ENCODE measurements around the gene NLK.
"Not testable (repeated sequence)": the region's sequence is repeated elsewhere in the genome, so short reads cannot be mapped to it uniquely, and the experiment has no call there.

Gene NLK

DNA sequence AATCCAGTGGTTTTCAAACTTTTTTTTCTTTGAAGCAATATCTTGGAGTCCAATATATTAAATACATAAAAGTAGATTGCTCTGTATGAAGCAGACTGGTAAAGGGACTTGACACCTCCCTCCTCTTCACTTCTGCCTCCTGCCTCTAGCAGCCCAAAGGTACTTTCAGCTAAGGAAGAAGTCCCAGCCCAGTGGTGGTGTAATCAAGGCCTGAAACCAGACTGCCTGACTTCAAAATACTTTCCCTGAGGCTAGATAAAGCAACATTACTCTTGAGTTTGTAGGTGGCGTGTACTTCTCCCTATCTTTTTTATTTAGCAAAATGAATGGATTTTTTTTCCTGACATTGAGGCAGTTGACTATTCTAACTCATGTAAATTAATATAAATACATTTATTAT lies 154.2 kb downstream of the NLK start:
- DNase-seq (ENCODE audit: low spot score), result no peak

DNA sequence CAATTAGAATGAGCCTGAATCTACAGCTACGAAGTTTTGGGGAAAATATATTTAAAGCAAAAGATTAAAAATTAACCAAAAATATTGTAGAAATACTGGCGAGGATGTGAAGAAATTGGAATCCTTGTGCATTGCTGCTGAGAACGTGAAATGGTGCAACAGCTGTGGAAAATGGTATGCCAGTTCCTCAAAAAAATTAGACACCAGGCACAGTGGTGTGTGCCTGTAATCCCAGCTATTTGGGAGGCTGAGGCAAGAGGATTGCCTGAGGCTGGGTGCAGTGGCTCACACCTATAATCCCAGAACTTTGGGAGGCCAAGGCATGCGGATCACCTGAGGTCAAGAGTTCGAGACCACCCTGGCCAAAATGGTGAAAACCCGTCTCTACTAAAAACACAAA lies 156.6 kb downstream of the NLK start:
- DNase-seq (ENCODE audit: low spot score), result no peak

DNA sequence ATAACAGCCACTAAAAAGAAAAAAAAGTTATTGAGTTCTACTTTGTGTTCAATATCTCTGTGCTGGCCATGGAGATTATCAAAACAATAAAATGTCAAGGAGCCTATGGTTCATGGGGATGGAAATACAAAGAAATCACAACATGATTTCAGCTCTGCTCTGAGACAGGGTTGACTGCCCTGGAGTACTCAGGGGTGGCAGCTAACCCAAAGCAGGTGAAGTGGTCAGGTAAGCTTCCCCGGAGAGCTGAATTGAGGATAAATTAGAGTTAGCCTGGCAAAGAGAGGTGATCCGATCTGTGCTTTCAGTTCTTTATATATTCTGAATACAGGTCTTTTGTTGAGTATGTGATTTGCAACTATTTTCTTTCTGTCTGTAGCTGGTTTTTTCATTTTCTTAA lies 157.3 kb downstream of the NLK start:
- no peak for DNase-seq (ENCODE audit: low spot score)

DNA sequence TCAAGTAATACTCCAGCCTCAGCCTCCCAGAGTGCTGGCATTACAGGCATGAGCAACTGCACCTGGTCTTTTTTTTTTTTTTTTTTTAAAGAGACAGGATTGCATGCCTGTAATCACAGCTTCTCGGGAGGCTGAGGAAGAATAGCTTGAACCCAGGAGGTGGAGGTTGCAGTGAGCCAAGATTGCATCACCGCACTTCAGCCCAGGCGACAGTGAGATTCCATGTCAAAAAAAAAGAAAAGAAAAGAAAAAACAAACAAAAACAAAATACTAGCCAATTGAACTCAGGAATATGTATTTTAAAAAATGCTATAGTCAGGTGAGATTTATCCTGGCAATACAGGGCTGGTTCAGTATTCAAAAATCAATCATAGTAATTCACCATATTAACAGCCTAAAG lies 158.8 kb downstream of the NLK start:
- DNase-seq (ENCODE audit: low spot score), result no peak

DNA sequence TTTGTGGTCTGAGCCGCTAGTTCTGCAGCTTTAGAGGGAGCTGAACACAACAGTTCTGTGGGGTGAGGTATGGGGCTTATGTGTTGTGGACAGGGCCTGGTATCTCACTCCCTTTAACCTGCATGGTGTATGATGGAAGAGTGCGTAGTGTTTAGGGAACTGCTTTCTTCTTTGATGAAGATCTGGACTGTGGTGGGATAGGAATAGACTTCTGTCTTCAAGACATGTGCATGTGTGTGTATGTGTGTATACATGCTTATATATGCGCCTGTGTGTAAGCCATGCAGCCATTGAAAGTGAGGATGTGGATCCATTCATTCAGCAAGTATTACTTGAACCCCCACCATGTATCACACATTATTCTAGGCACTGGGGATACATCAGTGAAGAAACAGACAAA lies 161.8 kb downstream of the NLK start:
- DNase-seq (ENCODE audit: low spot score), result no peak

DNA sequence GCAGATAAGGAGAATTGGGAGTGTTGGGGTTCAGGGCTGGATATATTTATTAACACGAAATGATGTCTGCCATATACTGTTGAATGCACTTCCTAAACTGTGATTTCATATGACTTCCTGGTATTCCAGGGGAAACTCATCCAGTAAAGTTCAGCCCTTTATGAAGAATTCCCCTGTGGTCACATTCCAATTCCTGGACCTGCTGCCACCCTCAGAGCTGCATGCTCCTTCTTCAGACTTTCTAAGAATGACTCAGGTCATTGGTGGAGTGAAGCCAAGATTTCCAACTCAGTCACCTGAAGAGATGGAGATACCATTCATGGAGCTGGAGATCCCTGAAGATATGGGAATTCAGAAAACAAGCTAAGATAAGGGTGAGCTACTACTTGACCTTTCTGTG lies 162.3 kb downstream of the NLK start:
- no peak for DNase-seq (ENCODE audit: low spot score)

DNA sequence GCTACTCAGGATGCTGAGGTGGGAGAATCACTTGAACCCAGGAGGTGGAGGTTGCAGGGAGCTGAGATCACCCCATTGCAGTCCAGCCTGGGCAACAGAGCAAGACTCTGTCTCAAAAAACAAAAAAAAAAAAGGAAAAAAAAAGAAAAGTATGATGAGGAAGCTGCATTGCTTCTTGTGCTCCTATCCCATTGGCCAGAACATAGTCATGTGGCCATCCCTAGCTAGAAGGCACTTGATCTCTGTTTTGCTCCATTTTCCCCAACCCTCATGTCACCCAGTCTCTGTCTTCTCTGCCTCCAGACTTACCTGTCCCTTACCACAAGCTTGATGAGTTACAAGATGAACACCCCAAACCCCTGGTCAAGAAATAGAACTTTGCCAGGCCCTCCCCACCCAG lies 163.8 kb downstream of the NLK start:
- DNase-seq (ENCODE audit: low spot score), result no peak

DNA sequence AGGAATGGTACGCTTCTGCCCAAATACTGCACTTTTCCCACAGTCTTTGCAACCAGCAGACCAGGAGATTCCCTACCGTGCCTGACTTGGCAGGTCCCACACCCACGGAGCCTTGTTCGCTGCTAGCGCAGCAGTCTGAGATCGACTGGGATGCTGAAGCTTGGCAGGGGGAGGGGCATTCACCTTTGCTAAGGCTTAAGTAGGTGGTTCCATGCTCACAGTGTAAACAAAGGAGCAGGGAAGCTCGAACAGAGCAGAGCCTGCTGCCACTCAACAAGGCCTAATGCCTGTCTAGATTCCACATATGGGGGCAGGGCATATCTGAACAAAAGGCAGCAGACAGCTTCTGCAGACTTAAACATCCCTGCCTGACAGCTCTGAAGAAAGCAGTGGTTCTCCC lies 169.3 kb downstream of the NLK start:
- DNase-seq (ENCODE audit: low spot score), result no peak

DNA sequence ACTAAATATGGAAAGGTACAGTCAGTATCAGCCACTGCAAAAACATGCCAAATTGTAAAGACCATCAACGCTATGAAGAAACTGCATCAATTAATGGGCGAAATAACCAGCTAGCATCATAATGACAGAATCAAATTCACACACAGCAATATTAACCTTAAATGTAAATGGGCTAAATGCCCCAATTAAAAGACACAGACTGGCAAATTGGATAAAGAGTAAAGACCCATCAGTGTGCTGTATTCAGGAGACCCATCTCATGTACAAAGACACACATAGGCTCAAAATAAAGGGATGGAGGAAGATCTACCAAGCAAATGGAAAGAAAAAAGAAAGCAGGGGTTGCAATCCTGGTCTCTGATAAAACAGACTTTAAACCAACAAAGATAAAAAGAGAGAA lies 171.1 kb downstream of the NLK start:
- DNase-seq (ENCODE audit: low spot score), result not testable (repeated sequence)

DNA sequence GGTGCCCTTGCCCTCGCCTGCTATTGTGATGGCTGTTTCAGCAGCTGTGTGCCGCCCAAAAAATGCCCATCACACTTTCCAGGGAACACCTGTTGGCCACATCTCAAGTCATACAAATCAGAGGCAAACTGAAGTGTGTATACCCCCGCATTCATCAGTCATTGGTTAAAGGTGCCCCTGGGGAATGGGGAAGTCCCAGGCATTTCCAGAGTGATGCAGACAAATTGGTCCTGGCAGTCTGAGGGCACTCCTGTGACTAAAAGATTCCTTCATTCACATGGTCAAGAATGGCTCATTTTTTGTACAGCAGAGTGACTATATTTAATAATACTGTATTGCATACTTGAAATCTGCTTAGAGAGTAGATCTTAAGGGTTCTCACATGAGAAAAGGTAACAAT lies 173.6 kb downstream of the NLK start:
- no peak for DNase-seq (ENCODE audit: low spot score)

DNA sequence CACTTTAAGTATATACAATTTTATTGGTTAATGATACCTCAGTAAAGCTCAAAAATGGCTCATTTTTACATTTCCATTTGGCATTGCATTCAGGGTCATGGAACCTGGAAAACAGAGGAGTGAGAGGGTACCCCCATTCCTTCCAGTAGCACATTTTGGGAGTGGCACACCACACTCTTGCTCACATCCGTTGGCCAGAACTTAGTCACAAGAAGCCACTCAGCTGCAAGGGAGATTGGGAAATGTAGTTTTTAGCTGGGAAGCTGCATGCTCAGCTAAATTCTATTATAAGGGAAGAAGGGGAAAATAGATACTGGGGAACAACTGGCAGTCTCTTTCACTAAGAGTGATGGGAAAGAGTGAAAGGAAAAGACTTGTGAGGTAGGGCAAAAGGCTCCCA lies 174.1 kb downstream of the NLK start:
- no peak for DNase-seq (ENCODE audit: low spot score)

DNA sequence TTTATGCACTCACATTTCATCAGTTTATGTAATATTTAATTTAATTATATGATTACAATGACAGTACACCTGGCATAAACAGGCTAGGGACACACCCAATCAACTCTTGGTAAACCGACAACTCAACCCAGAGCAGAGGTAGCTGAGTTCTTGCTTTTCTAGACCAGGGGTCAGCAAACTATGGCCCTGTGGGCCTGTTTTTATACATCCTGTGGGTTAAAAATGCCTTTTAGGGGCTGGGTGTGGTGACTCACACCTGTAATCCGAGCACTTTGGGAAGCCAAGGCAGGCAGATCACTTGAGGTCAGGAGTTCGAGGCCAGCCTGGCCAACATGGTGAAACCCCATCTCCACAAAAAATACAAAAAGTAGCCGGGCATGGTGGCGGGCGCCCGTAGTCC lies 177.3 kb downstream of the NLK start:
- DNase-seq (ENCODE audit: low spot score), result no peak

DNA sequence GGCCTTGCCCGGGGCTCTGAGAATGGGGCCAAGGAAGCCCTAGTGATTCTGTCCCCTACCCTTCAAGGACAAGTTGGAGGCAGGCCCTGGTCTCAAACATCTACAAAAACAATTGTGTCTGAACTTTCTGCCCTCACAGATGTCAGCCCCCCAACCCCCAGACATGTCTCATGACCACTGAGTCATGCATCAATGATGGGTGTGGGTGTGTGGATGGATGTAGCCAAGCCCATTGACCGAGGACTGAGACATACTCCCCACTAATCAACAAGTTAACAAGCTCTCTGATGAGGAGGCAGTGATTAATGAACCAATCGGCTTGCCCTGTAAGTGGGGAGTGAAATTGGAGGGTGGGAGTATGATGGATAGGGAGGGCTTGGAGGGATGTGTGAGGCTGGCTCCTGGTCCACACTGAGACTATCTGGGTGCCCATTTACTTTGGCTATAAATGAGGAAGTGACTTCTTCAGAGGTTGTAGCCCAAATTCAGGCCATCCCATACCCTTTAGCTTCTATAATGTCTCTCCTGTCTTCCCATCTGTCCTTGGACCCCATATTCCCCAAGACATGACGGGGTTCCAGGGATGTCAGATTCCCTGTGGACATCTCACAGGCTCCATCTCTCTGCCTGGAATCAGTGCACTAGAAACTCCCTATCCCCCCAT lies 179.4 kb downstream of the NLK start:
- DNase-seq (ENCODE audit: low spot score), result no peak

DNA sequence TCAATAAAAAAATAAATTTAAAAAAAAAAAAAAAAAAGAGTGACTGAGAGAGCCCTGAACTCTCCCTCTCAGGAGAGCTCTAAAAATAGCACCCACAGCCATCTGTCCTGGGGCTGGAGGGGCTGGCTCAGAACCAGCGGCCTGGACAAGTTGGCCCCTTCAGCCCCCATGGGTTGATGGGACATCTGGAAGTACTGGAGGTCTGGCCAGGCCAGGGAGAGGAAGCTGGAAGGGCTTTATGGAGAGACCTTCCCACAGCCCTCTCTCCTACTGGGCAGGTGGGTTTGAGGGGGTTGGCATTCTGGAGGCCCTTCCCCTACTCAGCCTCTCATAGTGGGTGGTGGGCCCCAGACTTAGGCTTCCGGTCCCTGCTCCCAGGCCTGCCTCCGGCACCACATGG lies 182.8 kb downstream of the NLK start:
- DNase-seq (ENCODE audit: low spot score), result no peak

DNA sequence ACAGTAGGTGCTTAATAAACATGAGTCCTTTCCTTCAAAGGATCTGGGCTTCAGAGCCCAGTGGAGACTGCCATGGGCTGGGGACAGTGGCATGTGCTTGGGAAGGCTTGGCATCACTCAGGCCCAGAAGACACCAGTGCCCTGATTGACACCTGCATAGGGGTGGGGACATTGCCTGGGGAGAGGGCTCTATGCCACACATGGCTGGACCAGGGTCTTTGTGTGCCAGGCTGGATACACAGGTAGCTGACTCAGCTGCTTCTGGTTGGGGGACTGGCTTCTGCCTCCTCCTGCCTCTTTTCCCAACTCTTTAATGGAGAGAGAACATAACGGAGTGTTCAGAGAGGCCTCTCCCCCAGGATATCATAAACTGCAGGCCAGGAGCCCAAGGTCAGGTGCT lies 183.4 kb downstream of the NLK start:
- DNase-seq (ENCODE audit: low spot score), result no peak

DNA sequence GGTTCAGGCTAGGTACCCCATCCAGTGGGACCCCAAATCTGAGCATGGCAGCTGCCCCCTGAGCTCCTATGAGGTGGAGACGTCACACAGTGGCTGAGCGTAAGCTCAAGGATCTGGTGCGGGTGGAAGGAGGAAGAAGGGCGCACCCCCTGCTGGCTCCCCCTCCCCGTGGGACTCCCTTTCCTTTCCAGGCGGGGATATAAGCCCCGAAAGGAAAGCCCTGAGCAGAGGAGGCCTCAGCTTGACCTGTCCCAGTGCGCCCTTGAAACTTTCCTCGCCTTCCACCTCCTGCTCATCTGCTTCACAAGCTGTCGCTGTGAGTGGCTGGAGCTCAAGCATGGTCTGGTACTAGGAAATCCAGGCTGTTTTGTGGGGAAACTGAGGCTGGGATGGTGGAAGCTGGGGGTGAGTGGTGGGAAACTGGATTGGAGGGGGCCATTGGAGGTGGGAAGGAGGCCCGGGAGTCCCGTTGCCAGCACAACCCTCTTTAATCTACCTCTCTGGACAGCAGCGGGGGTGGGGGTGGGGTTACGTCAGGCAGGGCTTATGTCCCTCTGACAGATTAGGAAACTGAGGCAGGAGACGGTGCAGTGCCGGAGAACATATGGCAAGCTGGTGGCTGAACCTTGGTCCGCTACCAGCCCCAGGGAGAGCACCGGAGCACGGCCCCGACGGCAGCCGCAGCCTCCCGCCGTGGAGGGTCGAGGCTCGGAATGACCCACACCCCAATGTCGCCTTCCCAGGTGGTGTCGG lies 184.3 kb downstream of the NLK start:
- DNase-seq (ENCODE audit: low spot score), result no peak

DNA sequence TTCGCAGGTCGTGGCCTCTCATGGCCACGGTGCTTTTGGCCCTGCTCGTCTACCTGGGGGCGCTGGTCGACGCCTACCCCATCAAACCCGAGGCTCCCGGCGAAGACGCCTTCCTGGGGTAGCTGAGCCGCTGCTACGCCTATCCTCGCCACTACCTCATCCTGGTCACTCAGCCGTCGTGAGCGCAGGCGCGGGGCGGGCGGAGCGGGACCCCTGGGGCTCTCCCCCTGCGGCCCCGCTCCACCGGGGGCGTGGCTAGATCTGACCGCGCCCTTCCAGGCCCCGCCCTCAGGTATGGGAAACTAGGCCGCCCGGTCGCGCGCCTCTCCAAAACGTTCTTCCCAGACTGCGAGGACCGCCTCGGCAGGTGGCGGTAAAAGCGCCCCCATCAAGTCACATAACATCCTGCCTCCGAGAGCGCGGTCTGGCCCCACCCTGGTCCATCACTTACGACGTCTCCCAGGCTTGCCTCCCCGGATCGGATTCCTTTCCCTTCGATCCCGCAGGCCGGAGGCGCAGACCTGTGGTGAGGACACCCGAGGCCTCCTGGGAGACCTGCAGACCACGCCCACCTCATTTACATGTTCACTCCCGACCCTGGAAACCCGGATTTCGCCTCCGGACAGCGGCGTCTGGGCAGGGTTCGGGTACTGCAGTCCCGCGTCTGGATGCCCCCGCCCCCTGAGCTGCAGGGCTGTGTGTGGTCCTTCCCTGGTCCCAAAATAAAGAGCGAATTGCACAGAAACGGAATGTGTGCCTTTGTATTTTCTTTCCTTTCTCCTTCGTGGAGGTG lies 185.0 kb downstream of the NLK start:
- peak; percentile 38 for DNase-seq (ENCODE audit: low spot score)

DNA sequence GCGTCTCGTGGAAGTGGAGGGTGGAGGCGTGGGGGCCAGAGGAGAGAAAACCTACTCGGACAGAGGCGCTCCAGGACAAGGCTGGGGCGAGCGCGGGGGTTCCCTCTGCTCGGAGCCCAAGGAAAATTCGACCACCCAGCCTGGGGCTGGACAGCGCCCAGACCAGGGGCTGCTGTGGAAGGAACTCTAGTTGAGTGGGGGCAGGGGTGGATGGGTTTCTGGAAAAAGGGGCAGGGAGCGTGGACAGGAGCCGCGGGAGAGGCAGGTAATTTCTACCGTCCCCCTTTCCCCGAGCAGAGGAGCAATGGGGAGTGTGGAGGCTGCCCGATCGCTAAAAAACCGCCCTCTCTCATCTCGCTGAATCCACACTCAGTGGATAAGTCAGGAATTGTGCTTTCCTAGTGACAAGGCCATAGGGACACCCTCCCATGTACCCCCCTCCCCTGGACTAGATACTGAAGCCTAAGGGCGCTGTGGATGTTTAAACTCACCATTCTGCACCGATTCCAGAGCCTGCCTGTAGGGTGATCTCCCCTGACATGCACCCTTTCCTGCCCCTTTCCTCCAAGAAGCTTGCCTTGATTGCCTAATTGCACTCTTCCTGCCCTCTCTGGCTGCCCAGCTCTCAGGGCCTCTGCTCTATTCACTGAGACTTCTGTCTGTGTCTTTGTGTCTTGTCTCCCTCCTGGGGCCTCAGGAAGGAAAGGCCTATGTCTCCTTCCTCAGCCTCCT lies 185.8 kb downstream of the NLK start:
- no peak for DNase-seq (ENCODE audit: low spot score)

DNA sequence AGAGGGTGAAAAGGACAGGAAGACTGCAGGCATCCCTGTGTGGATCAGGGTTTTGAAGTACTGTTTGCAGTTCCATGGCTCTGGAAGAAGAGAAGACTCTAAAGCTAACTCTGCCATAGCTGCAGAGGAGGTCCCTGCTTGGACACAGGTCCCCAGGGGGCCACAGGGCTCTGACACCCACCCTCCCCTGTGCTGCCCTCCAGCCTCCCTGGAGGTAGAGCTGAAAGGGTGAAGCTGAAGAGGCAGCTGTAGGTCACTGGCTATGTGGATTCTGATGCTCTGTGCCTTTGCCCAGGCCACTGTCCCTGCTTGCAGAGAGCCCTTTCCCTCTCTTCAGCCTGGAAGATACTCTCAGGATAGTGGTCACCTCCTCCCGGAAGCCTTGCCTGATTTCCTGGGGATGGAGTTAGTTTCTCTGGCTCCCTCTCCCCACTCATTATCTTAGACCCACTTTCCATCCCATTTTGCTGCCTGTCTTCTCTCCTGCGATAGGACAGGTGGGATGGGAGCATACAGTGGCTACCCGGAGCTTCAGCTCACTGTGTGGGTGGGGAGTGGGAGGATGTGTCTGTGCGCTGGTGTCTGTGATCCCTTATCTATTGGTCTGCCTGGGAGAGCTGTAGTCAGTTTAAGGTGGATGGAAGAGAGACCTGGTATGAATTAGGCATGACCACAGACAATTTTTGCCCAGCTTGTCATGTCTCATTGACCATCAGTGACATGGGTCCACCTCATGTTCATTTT lies 186.7 kb downstream of the NLK start:
- no peak for DNase-seq (ENCODE audit: low spot score)

DNA sequence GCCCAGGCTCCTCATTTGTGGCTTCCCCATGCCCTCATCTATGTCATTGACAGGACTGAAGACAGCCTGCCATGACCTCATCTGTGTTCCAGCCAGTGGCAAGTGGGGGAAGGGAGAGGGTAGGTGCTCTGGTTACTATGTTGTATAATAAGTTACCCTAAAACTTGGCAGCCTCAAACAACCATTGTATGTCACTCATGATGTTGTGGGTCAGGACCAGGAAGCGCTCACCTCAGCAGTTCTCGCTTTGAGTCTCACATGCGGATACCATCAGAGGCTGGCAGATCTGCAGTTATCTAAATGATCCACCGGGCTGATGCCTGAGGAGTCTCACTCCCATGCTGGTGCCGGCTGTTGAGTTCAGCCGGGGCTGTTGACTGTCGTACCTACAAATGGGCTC lies 187.5 kb downstream of the NLK start:
- no peak for DNase-seq (ENCODE audit: low spot score)

DNA sequence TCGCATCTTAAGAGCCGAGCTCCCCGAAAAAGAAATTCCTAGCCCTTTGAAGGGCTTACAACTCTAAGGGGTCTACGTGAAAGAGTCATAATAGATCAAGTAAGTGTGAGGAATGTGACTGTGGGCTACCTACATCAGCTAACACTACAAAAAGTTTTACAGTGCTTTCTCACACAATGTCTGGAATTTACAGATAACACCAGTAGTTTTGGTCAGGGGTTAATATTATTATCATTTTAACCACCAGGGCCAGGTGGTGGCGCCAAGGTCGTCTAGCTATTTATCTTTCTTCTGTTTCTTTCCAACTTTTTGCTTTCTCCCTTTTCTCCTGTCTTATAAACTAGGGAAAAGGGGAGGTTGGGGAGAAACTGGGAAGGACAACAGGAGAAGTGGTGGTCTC lies 188.1 kb downstream of the NLK start:
- DNase-seq (ENCODE audit: low spot score), result not testable (repeated sequence)

DNA sequence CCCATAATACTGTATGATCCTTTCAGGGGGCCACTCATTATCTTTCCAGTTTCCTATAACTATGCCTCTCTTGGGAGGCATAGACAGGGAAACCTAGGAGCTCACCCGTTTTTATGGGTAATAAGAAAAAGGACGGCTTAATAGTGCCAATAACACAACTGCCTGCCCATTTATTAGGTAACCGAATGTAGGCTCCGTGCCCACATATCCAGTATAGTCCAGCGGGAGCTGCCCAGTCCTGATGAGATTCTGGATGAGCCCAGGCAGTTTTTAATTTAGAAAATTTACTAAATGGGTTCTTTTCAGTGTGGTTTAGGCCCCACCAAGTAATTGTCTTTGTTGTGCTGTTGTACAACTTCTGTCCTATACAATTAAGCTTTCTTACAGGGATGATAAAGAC lies 189.1 kb downstream of the NLK start:
- not testable (repeated sequence) for DNase-seq (ENCODE audit: low spot score)
